ACHN (cell line): ENCODE data around the gene CIAO2A.
"Not testable (repeated sequence)": the region's sequence is repeated elsewhere in the genome, so short reads cannot be mapped to it uniquely, and the experiment has no call there.

ENCODE experiments used
- DNase-seq: peaks from one replicate; pipeline ENCODE4 v3.0.0-alpha.2; 2015
- in situ Hi-C: cut with HindIII; loops from 2 replicates; pipeline ENCODE4 v1.10.0; 2017; ENCODE audit warnings: low sequenced_read_pairs, low pct_ligation_motif_present, low pct_unique_long_range_greater_than_20kb

Gene CIAO2A

GRCh38 chr15:64092075-64092820, 1.4 kb downstream of the CIAO2A start:
- in situ Hi-C loops = no loop called here
- DNase-seq = no peak

GRCh38 chr15:64090527-64090926, 3.1 kb downstream of the CIAO2A start:
- in situ Hi-C loops = no loop called here
- DNase-seq = no peak

GRCh38 chr15:64089543-64090280, 3.9 kb downstream of the CIAO2A start:
- DNase-seq = no peak
- in situ Hi-C loops = no loop called here

- no peak for DNase-seq
- in situ Hi-C loops = no loop called here
Measured at GRCh38 chr15:64082757-64083156, 10.9 kb downstream of the CIAO2A start.

GRCh38 chr15:64073496-64073895, 20.1 kb downstream of the CIAO2A start:
- DNase-seq, in situ Hi-C loops: not testable (repeated sequence)

GRCh38 chr15:64072812-64073211, 20.8 kb downstream of the CIAO2A start:
- no peak for DNase-seq
- in situ Hi-C loops = no loop called here

GRCh38 chr15:64071931-64072765, 21.5 kb downstream of the CIAO2A start:
- peak; percentile 11 for DNase-seq
- in situ Hi-C loops = no loop called here

- DNase-seq = peak; percentile 71
- in situ Hi-C loops = no loop called here
Measured at GRCh38 chr15:64070965-64071851, 22.4 kb downstream of the CIAO2A start.

- no peak for DNase-seq
- in situ Hi-C loops = no loop called here
Measured at GRCh38 chr15:64070106-64070505, 23.5 kb downstream of the CIAO2A start.

- no peak for DNase-seq
- in situ Hi-C loops = no loop called here
Measured at GRCh38 chr15:64068133-64068532, 25.5 kb downstream of the CIAO2A start.

GRCh38 chr15:64067564-64068030, 26.0 kb downstream of the CIAO2A start:
- peak; percentile 67 for DNase-seq
- in situ Hi-C loops = no loop called here

- DNase-seq = no peak
- in situ Hi-C loops = no loop called here
Measured at GRCh38 chr15:64066451-64066850, 27.2 kb downstream of the CIAO2A start.

- DNase-seq = no peak
- in situ Hi-C loops = no loop called here
Measured at GRCh38 chr15:64060716-64061115, 32.9 kb downstream of the CIAO2A start.

- in situ Hi-C loops, DNase-seq: not testable (repeated sequence)
Measured at GRCh38 chr15:64059104-64059503, 34.5 kb downstream of the CIAO2A start.

- in situ Hi-C loops = no loop called here
- no peak for DNase-seq
Measured at GRCh38 chr15:64058279-64058678, 35.4 kb downstream of the CIAO2A start.

- in situ Hi-C loops, DNase-seq: not testable (repeated sequence)
Measured at GRCh38 chr15:64053674-64054073, 40.0 kb downstream of the CIAO2A start.

GRCh38 chr15:64052925-64053491, 40.6 kb downstream of the CIAO2A start:
- in situ Hi-C loops = no loop called here
- DNase-seq = no peak
